NCI-H82 treated with DMSO at 0.1 percent for 48 hours (cell line): ENCODE measurements around the gene ARHGEF7.
A peak's percentile ranks its signal among the peaks of the same experiment; 100 is the strongest.

Source experiments
- DNase-seq: peaks from one replicate; lab custom pipeline; 2025; ENCODE audit not compliant: unreplicated experiment; lab: John Stamatoyannopoulos, UW

The ARHGEF7 gene

GRCh38 chr13:111275995-111276618, 161.0 kb downstream of the ARHGEF7 start:
- DNase-seq: no peak

GRCh38 chr13:111278258-111278657, 163.1 kb downstream of the ARHGEF7 start:
- DNase-seq: no peak

GRCh38 chr13:111278743-111279652, 163.9 kb downstream of the ARHGEF7 start:
- DNase-seq: no peak

- no peak for DNase-seq
Observed at GRCh38 chr13:111280226-111280625, 165.1 kb downstream of the ARHGEF7 start.

- no peak for DNase-seq
Observed at GRCh38 chr13:111280681-111281585, 165.8 kb downstream of the ARHGEF7 start.

- DNase-seq: no peak
Observed at GRCh38 chr13:111281751-111282311, 166.7 kb downstream of the ARHGEF7 start.

GRCh38 chr13:111282425-111282824, 167.3 kb downstream of the ARHGEF7 start:
- peak; percentile 20 for DNase-seq

- DNase-seq: no peak
Observed at GRCh38 chr13:111282997-111283396, 167.9 kb downstream of the ARHGEF7 start.

GRCh38 chr13:111283457-111283856, 168.3 kb downstream of the ARHGEF7 start:
- no peak for DNase-seq

- DNase-seq: no peak
Observed at GRCh38 chr13:111283991-111284390, 168.9 kb downstream of the ARHGEF7 start.

- no peak for DNase-seq
Observed at GRCh38 chr13:111284565-111284964, 169.5 kb downstream of the ARHGEF7 start.

- DNase-seq: no peak
Observed at GRCh38 chr13:111286162-111286561, 171.1 kb downstream of the ARHGEF7 start.

GRCh38 chr13:111286749-111287148, 171.6 kb downstream of the ARHGEF7 start:
- DNase-seq: no peak

- no peak for DNase-seq
Observed at GRCh38 chr13:111287201-111287600, 172.1 kb downstream of the ARHGEF7 start.

- no peak for DNase-seq
Observed at GRCh38 chr13:111288276-111288675, 173.2 kb downstream of the ARHGEF7 start.

GRCh38 chr13:111289251-111289650, 174.1 kb downstream of the ARHGEF7 start:
- DNase-seq: no peak

GRCh38 chr13:111291908-111292307, 176.8 kb downstream of the ARHGEF7 start:
- DNase-seq: no peak

GRCh38 chr13:111292710-111293485, 177.8 kb downstream of the ARHGEF7 start:
- no peak for DNase-seq

GRCh38 chr13:111295886-111296285, 180.8 kb downstream of the ARHGEF7 start:
- DNase-seq: no peak

GRCh38 chr13:111296417-111296816, 181.3 kb downstream of the ARHGEF7 start:
- no peak for DNase-seq
